HG03175 (cell line): ENCODE results near the gene SGO2.
"Not testable (repeated sequence)": the region's sequence is repeated elsewhere in the genome, so short reads cannot be mapped to it uniquely, and the experiment has no call there.

Source experiments
- ATAC-seq: cut with Tn5 transposase; IDR thresholded peaks from one replicate; pipeline ENCODE4 v1.9.1; 2021; ENCODE audit warnings: mild to moderate bottlenecking, moderate library complexity; ENCODE audit not compliant: unreplicated experiment

The SGO2 gene

GRCh38 chr2:200617156-200618053 lies 91.4 kb downstream of the SGO2 start:
- ATAC-seq = no peak

GRCh38 chr2:200618054-200618419 lies 92.0 kb downstream of the SGO2 start:
- ATAC-seq = no peak

GRCh38 chr2:200618590-200619021 lies 92.6 kb downstream of the SGO2 start:
- no peak for ATAC-seq

GRCh38 chr2:200619279-200619678 lies 93.3 kb downstream of the SGO2 start:
- no peak for ATAC-seq

GRCh38 chr2:200620606-200621390 lies 94.8 kb downstream of the SGO2 start:
- ATAC-seq = no peak

GRCh38 chr2:200622106-200622505 lies 96.1 kb downstream of the SGO2 start:
- ATAC-seq = no peak

GRCh38 chr2:200624026-200624425 lies 98.0 kb downstream of the SGO2 start:
- ATAC-seq = no peak

GRCh38 chr2:200624658-200625057 lies 98.7 kb downstream of the SGO2 start:
- ATAC-seq = no peak

- ATAC-seq = no peak
These were observed 99.3 kb downstream of the SGO2 start for GRCh38 chr2:200625282-200625681.

- ATAC-seq = no peak
These were observed 100.0 kb downstream of the SGO2 start for GRCh38 chr2:200625958-200626363.

GRCh38 chr2:200627110-200627770 lies 101.2 kb downstream of the SGO2 start:
- ATAC-seq = no peak

- ATAC-seq = not testable (repeated sequence)
These were observed 102.5 kb downstream of the SGO2 start for GRCh38 chr2:200628461-200628860.

GRCh38 chr2:200631287-200631686 lies 105.3 kb downstream of the SGO2 start:
- no peak for ATAC-seq
